ENCODE data around the gene CDC34. TPM values are rescaled to one million over a fixed set of nuclear protein-coding genes. Genes with fewer than 3 reads are reported as not detected.

The CDC34 gene
- total RNA-seq, 1 experiment from 2014 or later: 87.4 TPM

DNA sequence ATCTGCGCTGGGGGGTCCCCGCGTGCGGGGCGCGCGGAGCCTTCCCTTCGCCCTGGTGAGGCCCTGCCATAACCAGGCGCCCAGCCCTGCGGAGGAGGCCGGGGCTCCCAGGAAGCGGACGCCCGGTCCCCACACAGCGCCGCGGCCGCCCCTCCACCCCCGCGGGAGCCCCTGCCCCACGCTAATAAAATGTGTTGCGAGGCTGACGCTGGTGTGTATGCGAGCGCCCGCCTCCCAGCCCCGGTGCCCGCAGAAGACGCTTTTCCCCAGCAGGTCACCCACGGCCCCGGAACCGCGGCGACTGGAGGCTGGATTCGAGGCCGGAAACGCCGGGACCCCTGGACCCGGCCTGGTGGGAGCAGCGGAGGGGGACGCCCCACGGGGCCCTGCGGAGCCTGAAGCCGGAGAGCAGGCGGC lies 12.1 kb upstream of the CDC34 start:
- no TSS peak for BruUV-seq (replicated peaks)
- Histone ChIP-seq H3K27me3 (ENCODE audit: insufficient read depth, low read length) (no peaks in the 10 kb centered on the region), H3K4me1 (ENCODE audit: control insufficient read depth in 1 of 2, insufficient read depth in 2 of 2, low read length in 2 of 2) (no peaks in the 10 kb centered on the region), H4K20me1 (ENCODE audit: insufficient read depth) (no peaks in the 10 kb centered on the region), H3K79me2 (ENCODE audit: insufficient read depth, low read length) (no peaks in the 10 kb centered on the region), H3K9ac (ENCODE audit: low read length) (no peak overlapping the region), H3K4me3 (replicated peaks in 1 of 2; ENCODE audit: low read depth in 1 of 2, low read length in 2 of 2) (no peak overlapping the region), H2AFZ (ENCODE audit: low read depth, low read length, poor library complexity, severe bottlenecking) (no peak overlapping the region), H3K4me2 (ENCODE audit: low read length) (no peak overlapping the region), H3K9me3 (ENCODE audit: control insufficient read depth in 1 of 2, insufficient read depth in 1 of 2, low read depth in 1 of 2, low read length in 2 of 2) (no peaks in the 10 kb centered on the region), H3K27ac (ENCODE audit: low read depth, low read length) (no peak overlapping the region), H3K36me3 (ENCODE audit: control insufficient read depth in 1 of 2, insufficient read depth in 2 of 2, low read length in 2 of 2) (no peaks in the 10 kb centered on the region), H3K9me2 (ENCODE audit: insufficient read depth) (no peaks in the 10 kb centered on the region)
- CTCF ChIA-PET: no interaction called here
- RAD21 ChIA-PET (ENCODE audit: low non-redundant PET in 1 of 2, low total read pairs in 2 of 2, uncharacterized antibody in 2 of 2, unreplicated experiment in 2 of 2): no interaction called here
- TF ChIP-seq FOSL1 (IDR thresholded peaks at IDR 0.05; ENCODE audit: low read depth) (no peak), ZFX (IDR thresholded peaks at IDR 0.05) (no peak), EGR1 (IDR thresholded peaks at IDR 0.05; ENCODE audit: low read depth) (no peak), ELF1 (IDR thresholded peaks at IDR 0.05; ENCODE audit: borderline replicate concordance, low read depth) (no peak), CBX3 (IDR thresholded peaks at IDR 0.05; ENCODE audit: low read depth) (no peak), YY1 (IDR thresholded peaks at IDR 0.05; ENCODE audit: extremely low read depth, insufficient replicate concordance, low read depth, low read length) (no peak), EZH2 (IDR thresholded peaks at IDR 0.05) (no peak), SRF (IDR thresholded peaks at IDR 0.05; ENCODE audit: low read depth) (no peak)
- TF ChIP-seq, protein P1, sequence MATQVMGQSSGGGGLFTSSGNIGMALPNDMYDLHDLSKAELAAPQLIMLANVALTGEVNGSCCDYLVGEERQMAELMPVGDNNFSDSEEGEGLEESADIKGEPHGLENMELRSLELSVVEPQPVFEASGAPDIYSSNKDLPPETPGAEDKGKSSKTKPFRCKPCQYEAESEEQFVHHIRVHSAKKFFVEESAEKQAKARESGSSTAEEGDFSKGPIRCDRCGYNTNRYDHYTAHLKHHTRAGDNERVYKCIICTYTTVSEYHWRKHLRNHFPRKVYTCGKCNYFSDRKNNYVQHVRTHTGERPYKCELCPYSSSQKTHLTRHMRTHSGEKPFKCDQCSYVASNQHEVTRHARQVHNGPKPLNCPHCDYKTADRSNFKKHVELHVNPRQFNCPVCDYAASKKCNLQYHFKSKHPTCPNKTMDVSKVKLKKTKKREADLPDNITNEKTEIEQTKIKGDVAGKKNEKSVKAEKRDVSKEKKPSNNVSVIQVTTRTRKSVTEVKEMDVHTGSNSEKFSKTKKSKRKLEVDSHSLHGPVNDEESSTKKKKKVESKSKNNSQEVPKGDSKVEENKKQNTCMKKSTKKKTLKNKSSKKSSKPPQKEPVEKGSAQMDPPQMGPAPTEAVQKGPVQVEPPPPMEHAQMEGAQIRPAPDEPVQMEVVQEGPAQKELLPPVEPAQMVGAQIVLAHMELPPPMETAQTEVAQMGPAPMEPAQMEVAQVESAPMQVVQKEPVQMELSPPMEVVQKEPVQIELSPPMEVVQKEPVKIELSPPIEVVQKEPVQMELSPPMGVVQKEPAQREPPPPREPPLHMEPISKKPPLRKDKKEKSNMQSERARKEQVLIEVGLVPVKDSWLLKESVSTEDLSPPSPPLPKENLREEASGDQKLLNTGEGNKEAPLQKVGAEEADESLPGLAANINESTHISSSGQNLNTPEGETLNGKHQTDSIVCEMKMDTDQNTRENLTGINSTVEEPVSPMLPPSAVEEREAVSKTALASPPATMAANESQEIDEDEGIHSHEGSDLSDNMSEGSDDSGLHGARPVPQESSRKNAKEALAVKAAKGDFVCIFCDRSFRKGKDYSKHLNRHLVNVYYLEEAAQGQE (IDR thresholded peaks at IDR 0.05; ENCODE audit: low read depth): no peak
- TF ChIP-seq, protein P2, sequence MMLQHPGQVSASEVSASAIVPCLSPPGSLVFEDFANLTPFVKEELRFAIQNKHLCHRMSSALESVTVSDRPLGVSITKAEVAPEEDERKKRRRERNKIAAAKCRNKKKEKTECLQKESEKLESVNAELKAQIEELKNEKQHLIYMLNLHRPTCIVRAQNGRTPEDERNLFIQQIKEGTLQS (IDR thresholded peaks at IDR 0.05): no peak
- TF ChIP-seq, protein P3, sequence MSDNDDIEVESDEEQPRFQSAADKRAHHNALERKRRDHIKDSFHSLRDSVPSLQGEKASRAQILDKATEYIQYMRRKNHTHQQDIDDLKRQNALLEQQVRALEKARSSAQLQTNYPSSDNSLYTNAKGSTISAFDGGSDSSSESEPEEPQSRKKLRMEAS (IDR thresholded peaks at IDR 0.05): no peak
- POLR2A ChIA-PET: no interaction called here
- DNase-seq (ENCODE audit: low read depth, low spot score) (no peak), ATAC-seq (no peak)
- intact Hi-C loops (cut with micrococcal nuclease): no loop called here
